Hematopoietic multipotent progenitor cell (in vitro differentiated cells): ENCODE results near the gene CDH12. TPM values are rescaled to one million over a fixed set of nuclear protein-coding genes. Genes with fewer than 3 reads are reported as not detected.
"Not testable (repeated sequence)": the region's sequence is repeated elsewhere in the genome, so short reads cannot be mapped to it uniquely, and the experiment has no call there.

Experiments
- DNase-seq, 3 donors: peaks; one replicate each; pipeline ENCODE4 v3.0.0-alpha.2; 2011 to 2015; ENCODE audit warnings: low read depth in 2 of 3, low spot score in 2 of 3
- total RNA-seq: library from RNA; depleted of rRNA; stranded (reverse); fragments of >200 nt; gene quantifications from one replicate; pipeline ENCODE4 v1.2.3, GENCODE V29; 2012

Gene CDH12
- total RNA-seq, 1 donor: not detected

DNA sequence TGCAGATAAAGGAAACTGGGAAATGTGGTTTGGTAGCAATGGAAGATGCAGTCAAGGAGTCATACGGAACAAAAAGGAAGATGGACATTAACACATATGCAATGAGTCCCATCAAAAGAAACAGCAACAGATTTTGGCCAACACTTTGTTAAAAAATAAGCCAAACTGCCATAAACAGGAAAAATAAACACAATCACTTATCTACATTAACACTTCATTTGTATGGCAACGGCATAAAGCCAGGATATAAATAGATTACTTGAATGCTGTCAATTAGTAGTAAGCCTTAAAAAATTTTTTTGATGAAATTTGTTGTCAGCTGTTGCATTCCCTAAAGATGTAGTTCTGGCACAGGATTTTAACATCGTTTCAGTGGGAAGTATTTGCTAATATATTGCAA, 190.8 kb downstream of the CDH12 start:
- no peak for DNase-seq

DNA sequence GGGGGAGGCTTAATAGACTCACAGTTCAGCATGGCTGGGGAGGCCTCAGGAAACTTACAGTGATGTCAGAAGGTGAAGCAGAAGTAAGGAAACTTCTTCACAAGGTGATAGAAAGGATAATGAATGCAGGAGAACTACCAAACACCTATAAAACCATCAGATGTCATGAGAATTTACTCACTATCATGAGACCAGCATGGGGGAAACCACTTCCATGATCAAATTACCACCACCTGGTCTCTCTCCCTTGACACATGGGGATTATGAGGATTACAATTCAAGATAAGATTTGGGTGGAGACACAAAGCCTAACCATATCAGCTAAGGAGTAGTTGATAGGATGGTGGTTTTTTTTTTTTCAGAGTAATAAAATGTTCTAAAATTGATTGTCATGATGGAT, 201.8 kb downstream of the CDH12 start:
- DNase-seq: no peak

DNA sequence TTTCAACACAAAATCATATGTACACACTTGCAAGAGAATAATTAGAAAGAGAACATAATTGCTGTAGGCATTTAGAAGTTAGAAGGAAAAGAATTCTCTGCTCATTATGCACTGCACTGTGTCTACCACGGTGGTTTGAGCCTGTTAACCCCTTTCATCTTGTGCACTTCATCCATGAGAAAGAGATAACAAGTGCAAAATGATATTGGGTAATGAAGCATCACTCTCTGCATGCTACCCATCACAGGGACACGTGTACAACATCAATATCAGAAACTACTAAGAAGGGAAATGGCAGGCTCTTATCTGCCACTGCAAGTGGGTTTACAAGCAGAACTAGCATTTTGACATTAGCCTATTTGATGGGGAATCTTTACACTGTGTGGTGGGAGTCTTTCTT, 202.6 kb downstream of the CDH12 start:
- no peak for DNase-seq

DNA sequence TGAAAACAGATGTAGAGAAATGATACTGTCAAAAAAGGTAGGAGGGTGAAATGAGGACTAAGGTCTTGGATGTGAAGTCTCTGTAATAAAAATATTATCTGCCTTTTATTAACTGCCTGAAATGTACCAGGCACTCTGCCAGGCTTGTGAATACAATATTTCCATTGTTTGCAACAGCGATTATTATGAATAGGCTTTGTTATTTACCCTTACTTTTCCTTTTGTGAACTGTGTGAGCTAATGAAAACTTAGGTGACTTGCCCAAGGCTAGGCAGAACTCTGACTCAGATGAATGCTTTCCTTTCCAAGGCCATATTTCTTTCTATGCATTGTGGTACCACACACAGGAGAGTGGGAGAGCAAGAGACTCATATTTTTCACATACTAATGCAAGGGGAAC, 204.1 kb downstream of the CDH12 start:
- no peak for DNase-seq

DNA sequence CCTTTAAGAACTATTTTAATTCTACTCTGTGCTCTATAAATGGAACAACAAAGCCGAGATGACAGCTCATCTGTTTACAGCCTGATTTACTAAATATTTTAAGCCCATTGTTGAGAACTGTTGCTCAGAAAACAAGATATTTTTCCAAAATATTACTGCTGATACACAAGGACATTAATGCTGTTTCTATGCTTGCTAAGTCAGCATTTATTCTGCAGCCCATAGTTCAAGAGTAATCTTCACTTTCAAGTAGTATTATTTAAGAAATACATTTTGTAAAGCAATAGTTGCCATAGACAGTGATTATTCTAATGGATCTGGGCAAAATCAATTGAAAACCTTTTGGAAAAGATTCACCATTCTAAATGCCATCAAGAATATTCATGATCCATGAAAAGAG, 208.3 kb downstream of the CDH12 start:
- DNase-seq: no peak

DNA sequence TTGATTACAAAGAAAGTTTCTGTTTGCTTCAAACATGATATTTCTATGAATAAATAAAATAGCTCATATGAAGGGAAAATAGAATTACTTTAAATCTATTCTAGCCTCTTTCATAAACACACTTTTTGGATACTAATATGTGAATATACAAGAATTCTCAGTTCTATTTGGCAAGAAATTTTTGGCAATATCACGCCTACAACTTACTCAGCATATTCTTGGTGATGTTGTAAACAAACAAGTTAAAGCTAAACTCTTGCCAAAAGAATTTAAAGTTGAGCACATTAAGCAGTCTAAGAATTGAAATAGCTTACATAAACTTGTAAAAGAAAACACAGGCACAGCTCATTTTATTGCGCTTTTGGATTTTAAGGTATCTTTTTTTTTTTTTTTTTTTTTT, 209.8 kb downstream of the CDH12 start:
- DNase-seq: no peak

DNA sequence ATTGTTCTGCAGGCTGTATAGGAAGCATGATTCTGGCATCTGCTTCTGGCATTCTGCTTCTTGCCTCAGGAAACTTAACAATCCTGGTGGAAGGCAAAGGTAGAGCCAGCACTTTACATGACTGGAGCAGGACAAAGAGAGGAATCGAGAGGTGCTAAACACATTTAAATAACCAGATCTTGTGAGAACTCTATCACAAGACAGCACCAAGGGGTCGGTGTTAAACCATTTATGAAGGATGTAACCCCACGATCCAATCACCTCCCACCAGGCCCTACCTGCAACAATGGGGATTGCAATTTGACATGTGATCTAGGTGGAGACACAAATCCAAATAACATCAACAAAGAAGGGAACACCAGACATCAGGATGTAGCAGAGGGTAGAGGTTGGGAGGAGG, 221.5 kb downstream of the CDH12 start:
- no peak for DNase-seq

DNA sequence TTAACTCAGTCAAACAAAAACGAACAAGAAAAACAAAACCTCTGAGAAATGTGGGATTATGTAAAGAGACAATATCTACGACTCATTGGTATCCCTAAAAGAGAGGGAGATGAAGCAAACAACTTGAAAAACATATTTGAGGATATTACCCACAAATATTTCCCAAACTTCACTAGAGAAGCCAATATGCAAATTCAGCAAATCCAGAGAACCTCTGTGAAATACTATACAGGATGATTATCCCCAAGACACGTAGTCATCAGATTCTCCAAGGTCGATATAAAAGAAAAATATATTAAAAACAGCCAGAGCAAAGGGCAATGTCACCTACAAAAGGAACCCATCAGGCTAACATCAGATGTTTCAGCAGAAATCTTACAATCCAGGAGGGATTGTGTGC, 226.1 kb downstream of the CDH12 start:
- DNase-seq: no peak

DNA sequence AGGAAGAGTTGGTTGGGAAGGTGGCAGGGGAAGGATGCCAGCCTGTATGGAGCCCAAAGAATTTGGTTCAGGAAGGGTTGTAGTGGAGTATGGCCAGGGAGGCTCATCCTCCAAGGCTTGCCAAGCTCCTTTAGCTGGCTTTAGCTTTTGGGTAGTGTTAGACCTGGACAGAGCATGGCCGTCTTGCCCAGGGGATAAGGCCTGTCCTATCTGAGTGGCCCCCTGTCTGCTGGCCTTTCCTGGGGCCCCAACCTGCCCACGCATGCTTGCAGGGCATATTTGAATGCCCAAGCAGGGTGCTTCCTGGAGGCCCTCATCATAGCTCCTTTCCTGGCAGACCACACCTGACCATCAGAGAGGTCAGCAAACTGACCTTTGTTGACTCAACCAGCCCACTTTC, 227.7 kb downstream of the CDH12 start:
- no peak for DNase-seq

DNA sequence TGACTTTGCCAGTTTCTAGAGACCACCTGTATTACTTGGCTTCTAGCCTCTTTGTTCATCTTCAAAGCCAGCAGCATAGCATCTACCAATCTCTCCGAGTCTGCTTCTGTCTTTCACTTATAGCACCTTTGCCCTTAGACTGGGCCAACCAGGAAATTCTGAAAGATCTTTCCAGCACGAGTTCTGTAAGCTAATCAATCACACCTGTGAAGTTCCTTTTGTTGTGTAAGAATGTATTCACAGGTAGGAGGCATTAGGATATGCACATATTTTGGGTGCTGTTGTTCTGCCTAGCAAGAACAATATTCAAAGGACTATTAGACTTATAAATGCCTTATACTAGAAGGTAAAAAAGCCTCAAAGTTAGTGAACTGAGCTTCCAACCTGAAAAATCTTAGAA, 232.1 kb downstream of the CDH12 start:
- DNase-seq: no peak

DNA sequence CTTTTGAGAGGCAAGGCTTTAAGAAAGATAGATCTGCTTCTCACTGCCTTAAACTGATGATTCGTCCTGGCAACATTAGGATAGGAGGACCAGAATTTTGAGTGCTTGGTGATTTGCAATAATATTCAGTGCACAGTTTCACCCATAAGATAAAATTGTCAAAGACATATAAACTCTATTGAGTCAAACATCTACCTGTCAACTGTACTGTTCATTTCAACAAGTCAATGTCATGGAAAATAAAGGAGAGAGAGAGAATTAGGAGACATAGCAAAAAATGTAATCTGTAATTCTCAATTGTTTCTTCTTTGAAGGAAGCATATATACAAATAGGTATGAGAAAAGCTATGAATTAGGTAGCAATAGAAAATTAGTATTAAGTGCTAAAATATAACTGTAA, 237.2 kb downstream of the CDH12 start:
- DNase-seq: no peak

DNA sequence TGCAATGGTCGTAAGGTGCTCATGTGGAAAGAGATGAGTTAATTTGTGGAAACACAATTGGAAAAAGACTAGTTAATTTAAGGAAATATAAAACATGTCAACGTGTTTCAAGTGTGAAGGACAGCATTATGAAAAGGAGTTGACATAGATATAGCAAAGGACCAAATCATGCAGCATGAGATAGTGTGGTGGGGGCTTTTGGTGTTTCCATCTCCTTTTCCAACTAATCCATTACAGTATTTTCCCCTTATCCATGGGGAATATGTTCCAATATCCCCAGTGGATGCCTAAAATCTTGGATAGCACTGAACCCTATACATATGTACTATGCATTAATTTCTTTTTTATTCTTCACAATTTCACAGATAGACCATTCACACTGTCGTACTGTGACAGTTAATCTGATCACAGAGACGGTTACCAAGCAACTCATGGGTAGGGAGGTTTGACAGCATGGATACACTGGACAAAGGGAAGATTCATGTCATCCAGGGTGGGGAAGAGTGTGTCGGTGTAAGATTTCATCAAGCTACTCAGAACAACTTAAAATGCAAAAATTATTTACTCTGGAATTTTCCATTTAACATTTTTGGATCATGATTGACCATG, 238.6 kb downstream of the CDH12 start:
- no peak for DNase-seq

DNA sequence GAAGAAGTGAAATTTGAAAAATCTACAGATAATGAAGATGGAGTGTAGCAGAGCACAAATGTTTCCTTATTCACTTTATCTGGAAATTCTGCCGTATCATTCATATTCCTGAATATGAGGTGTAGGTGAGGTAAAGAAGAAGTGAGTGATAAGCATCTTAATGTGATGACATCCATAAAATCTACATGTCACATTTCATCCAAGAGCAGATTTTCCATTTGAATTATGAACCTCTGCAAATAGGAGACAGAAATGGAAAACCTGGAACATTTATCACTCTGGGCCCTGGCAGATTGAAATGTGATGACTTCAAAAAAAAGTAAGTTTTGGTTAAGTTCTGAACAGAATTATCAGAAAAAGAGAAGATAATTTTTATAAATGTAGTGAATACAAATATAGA, 240.2 kb downstream of the CDH12 start:
- DNase-seq: no peak

DNA sequence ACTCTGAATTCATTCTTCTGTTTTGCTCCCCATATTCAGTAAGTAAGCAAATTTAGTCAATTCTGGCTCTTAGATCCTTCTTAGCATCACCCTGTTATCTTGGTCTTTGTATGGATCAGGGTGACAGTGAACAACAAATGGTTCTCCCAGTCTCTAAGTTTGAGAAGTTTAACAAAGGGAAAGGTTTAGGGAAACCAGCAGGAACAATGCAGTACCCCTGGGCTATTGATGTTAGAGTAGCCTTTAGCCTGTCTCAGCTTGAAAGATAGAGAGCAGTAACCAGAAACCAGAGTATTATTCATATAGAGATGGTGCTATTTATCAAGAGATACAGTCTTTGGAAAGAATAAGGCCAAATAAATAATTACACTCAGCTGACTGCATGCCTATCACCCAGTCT, 241.8 kb downstream of the CDH12 start:
- DNase-seq: no peak

DNA sequence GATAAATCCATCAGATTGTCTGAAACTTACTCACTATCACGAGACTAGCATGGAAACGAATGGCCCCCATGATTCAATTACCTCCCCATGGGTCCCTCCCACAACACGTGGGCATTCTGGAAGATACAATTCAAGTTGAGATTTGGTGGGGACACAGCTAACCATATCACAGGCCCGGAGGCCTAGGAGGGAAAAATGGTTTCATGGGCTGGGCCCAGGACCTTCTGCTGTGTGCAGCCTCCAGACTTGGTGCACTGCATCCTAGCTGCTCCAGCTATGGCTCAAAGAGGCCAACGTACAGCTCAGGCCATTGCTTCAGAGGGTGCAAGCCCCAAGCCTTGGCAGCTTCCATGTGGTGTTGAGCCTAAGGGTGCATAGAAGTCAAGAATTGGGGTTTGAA, 245.6 kb downstream of the CDH12 start:
- DNase-seq: not testable (repeated sequence)

DNA sequence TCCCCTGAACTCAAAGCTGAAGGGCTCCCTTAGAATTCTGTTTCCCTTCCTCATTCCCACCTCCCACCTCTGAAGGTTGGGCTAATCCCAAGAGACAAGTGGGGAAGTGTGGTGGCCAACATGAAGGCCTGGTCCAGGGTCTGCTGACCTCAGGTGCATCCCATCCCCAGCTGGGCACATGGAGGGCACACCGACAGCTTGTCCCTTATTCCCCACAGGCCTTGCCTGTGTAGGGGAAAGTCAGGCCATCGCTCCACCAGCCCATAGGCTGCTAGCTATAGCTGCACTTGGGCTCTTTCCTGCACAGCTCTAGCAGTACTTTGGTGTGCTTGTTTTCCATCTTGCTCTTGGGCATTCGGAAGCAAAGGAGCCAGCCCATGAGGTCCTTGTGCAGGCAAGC, 247.7 kb downstream of the CDH12 start:
- no peak for DNase-seq

DNA sequence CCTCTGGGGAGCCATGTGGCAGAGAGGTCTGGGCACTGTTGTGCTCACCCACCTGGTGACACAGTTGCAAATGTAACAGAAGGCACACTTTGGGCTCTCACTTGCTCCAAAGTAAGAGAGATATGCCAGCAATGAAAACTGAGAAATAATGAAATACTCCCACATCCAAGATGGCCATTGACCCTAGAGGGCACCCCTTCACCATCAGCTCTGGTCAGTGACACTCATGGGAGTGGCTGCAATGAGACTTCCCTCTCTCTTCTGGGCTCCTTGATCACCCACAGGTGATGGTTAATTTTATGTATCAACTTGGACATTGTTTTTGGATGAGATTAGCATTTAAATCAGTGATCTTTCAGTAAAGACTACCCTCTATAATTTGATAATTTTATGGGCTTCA, 248.4 kb downstream of the CDH12 start:
- DNase-seq: no peak

DNA sequence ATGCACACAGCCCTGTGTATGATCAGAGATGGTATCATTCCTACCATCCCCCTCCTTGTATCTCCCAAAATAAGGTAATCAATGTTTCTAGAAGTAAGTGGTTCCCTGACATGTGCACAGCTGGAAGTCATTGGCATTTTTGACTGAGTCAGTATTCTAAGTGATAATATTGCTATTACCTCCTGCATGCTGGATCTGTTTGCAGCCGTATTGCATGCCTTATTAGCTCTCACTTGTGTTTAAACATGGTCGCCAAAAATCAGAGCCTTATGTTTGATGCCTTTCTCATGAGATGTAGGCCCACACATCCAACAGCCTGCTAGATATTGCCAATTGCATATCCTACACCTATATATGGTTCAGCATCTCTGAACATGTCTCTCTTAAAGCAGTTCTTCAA, 254.3 kb downstream of the CDH12 start:
- DNase-seq: no peak

DNA sequence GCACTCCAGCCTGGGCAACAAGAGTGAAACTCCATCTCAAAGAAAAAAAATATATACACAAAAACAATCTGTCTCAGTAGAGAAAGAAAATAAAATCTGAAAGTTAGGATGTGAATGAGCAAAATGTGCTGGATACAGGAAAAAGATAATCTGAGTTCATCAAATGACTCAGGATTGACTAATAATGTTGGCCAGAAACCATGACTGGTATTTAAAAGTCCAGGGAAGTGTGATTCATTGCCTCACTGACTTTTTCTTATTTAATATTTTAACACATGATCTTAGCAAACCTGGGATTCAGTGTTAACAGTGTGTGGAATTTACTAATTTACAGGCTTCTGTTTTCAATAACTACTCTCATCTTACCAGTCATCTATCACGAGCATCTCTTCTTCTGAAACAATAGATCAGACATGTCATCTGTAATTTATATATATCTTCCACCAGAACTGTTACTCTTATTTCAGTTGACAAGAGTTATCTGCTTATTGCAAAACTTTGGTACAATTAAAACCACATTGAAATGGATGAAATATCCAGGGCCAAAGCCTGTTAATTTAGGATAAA, 256.7 kb downstream of the CDH12 start:
- no peak for DNase-seq

DNA sequence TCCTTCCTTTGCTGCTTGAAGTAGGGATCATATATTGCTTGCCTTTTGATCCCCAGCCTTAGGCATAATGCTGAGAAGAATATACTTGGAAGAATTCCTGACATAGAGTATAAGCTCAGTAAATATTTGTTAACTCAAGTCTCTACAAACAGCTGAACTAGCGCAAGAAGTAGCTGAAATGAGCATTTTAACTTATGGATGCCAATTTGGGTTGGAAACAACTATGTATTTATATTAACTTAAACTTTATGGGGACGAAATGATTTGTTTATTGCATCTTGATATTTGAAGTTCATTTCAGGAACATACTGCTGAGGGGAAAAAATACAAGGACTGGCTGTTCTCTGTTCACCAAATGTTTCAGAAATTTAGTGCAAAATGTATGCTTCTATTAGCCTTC, 258.7 kb downstream of the CDH12 start:
- DNase-seq: no peak

DNA sequence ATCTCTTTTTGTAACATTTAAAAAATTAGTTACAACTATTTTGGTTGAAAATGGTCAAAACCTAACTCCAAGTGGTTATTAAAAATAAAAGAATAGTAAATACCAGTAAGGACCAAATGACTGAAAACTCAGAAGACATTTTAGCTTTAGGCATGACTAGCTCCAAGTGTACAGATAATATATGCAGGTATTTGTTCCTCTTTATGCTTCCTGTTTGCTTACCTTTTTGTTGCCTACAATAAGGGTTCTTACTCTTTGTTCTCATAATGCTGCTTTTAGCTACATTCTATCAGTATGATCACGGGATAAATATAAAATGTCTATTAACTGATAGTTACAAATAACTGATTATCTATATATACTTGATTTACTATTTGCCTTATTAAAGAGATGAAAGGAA, 259.6 kb downstream of the CDH12 start:
- no peak for DNase-seq

DNA sequence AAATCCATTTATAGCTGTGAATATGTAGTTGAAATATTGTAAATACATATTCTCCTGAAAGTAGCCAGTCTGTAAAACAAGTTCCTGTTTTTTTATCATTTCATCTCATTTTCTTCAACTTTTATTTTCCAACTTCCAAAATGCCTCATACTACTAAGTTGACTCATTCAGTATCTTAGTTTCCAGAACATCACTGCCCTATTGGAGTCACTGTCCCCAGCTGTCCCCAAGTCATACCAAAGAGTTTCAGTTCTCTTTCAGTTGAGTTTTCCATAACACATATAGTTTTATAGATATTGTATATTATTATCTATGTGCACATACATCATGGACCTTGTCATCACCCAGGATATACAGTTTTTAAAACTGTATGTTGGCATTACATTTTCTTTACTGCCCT, 261.7 kb downstream of the CDH12 start:
- DNase-seq: no peak

DNA sequence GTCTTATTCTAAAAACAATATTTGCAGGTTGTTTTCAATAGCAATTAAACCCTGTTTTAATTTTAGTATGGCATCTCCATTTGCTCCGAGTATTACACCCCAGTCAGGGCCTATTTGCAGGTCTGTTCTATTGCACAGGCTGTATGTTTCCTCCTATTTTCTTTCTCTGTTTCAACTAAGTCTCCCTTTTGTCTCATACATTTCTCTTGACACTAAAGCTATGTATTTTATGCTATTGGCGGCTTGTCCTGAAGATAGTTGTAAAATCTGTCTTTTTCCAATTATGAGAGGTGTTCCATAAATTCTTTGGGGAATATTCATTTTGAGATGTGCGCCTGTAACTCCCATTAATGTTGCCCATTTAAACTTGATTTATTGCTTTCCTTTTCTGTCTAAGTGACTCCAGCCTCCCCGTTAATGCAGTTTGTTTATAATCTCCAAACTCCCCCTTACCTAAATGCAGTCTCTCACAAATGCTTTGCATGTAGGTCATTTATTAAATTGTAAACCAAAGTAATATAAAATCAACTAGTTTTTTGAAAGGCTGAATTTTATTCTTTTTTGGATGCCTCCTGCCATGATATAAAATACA, 262.4 kb downstream of the CDH12 start:
- no peak for DNase-seq
